ENCODE measurements around the gene MYL6.

MYL6 gene

GRCh38 chr12:56169229-56169759 is 11.1 kb downstream of the MYL6 start:
- TF ChIP-seq ZFX (IDR thresholded peaks at IDR 0.05) (no peak), CTCF (conservative IDR thresholded peaks at IDR 0.05) (no peak)
- no peak overlapping the region for H3K27ac ChIP-seq

GRCh38 chr12:56172839-56173238 is 14.7 kb downstream of the MYL6 start:
- H3K27ac ChIP-seq, result no peak overlapping the region
- TF ChIP-seq ZFX (IDR thresholded peaks at IDR 0.05), result no peak
- TF ChIP-seq CTCF (conservative IDR thresholded peaks at IDR 0.05), result no peak

GRCh38 chr12:56178347-56178746 is 20.2 kb downstream of the MYL6 start:
- TF ChIP-seq ZFX (IDR thresholded peaks at IDR 0.05) (no peak), CTCF (conservative IDR thresholded peaks at IDR 0.05) (no peak)

GRCh38 chr12:56186957-56187356 is 28.8 kb downstream of the MYL6 start:
- H3K27ac ChIP-seq, result no peak overlapping the region
- TF ChIP-seq ZFX (IDR thresholded peaks at IDR 0.05) (no peak), CTCF (conservative IDR thresholded peaks at IDR 0.05) (no peak)

More at GRCh38 chr12:56178347-56178746, 20.2 kb downstream of the MYL6 start:
- no peak overlapping the region for H3K27ac ChIP-seq

- TF ChIP-seq ZFX (IDR thresholded peaks at IDR 0.05) (no peak), CTCF (conservative IDR thresholded peaks at IDR 0.05) (no peak)
- peak overlapping the region; percentile 84 for H3K27ac ChIP-seq
These were observed 30.1 kb downstream of the MYL6 start for GRCh38 chr12:56188131-56188777.

- H3K27ac ChIP-seq, result peak overlapping the region; percentile 84
- TF ChIP-seq CTCF (conservative IDR thresholded peaks at IDR 0.05) (no peak), ZFX (IDR thresholded peaks at IDR 0.05) (no peak)
These were observed 30.6 kb downstream of the MYL6 start for GRCh38 chr12:56188778-56189098.

- peak within 1 kb of the TSS; percentile 84 for H3K27ac ChIP-seq
- TF ChIP-seq ZFX (IDR thresholded peaks at IDR 0.05) (peak; percentile 63), CTCF (conservative IDR thresholded peaks at IDR 0.05) (peak; percentile 100)
These were observed 31.1 kb downstream of the MYL6 start, which contains the start of gene SMARCC2 for GRCh38 chr12:56189099-56189917. TSS of gene SMARCC2 (minus strand) at chr12:56189483. CDS start at chr12:56189461, 22 bp downstream.
